Inferior parietal cortex (tissue), 1 donor: Measurements from ENCODE around the gene KCND1.

Experiments used
- DNase-seq: peaks from one replicate; pipeline ENCODE4 v3.0.0-alpha.2; 2016; ENCODE audit errors: extremely low spot score

The KCND1 gene

GRCh38 chrX:48938721-48939425 is 32.8 kb downstream of the KCND1 start:
- no peak for DNase-seq

GRCh38 chrX:48937054-48937907 is 34.4 kb downstream of the KCND1 start:
- no peak for DNase-seq

- DNase-seq = no peak
Observed at GRCh38 chrX:48936429-48937053, 35.1 kb downstream of the KCND1 start.

GRCh38 chrX:48935301-48935670 is 36.4 kb downstream of the KCND1 start:
- DNase-seq = no peak

- DNase-seq = no peak
Observed at GRCh38 chrX:48934581-48935300, 36.9 kb downstream of the KCND1 start.

GRCh38 chrX:48933757-48934156 is 37.9 kb downstream of the KCND1 start:
- DNase-seq = no peak

- no peak for DNase-seq
Observed at GRCh38 chrX:48927736-48928382, 43.8 kb downstream of the KCND1 start.

GRCh38 chrX:48927123-48927522 is 44.5 kb downstream of the KCND1 start:
- DNase-seq = no peak

GRCh38 chrX:48924270-48924669 is 47.4 kb downstream of the KCND1 start:
- DNase-seq = no peak

- no peak for DNase-seq
Observed at GRCh38 chrX:48923771-48924170, 47.9 kb downstream of the KCND1 start.

GRCh38 chrX:48920718-48921104 is 50.9 kb downstream of the KCND1 start:
- DNase-seq = no peak

- no peak for DNase-seq
Observed at GRCh38 chrX:48919947-48920717, 51.5 kb downstream of the KCND1 start.

GRCh38 chrX:48919360-48919841 is 52.2 kb downstream of the KCND1 start:
- DNase-seq = no peak

- DNase-seq = peak; percentile 83
Observed at GRCh38 chrX:48918643-48919340, 52.9 kb downstream of the KCND1 start, which contains the start of gene PIM2. Gene PIM2, minus strand, starts transcription at chrX:48919024. Its CDS starts 190 bp downstream, at chrX:48918834.

- DNase-seq = no peak
Observed at GRCh38 chrX:48918301-48918642, 53.4 kb downstream of the KCND1 start.

- DNase-seq = peak; percentile 89
Observed at GRCh38 chrX:48917139-48918001, 54.3 kb downstream of the KCND1 start.

- no peak for DNase-seq
Observed at GRCh38 chrX:48914593-48915493, 56.8 kb downstream of the KCND1 start.
